Measurements from ENCODE around the gene AKT3. TPM values are rescaled to one million over a fixed set of nuclear protein-coding genes. Genes with fewer than 3 reads are reported as not detected.

The AKT3 gene
- 10 to 100 TPM; 13.6 to 31.2 TPM for total RNA-seq

GRCh38 chr1:243850202-243850451 is at the start of gene AKT3:
Gene AKT3 (minus strand): TSS chr1:243850243. CDS start chr1:243843170, 7,073 bp downstream.
- Histone ChIP-seq H3K27me3 (no peaks in the 10 kb centered on the region), H3K4me3 (peak within 1 kb of the TSS; percentile 74 to 99), H3K4me1 (peaks cover 0 to 7% of the 10 kb centered on the region in 2 donors), H3K27ac (peak within 1 kb of the TSS; percentile 95 to 98), H3K36me3 (no peaks in the 10 kb centered on the region), H3K9me3 (no peaks in the 10 kb centered on the region)
- no peak for TF ChIP-seq CTCF (IDR thresholded peaks at IDR 0.05)
- peak; percentile 84 for DNase-seq (ENCODE audit: low spot score)

- H3K4me1 ChIP-seq: no peaks in the 10 kb centered on the region
- no peak overlapping the region for H3K27ac ChIP-seq
- no peaks in the 10 kb centered on the region for H3K9me3 ChIP-seq
- no peak overlapping the region for H3K4me3 ChIP-seq
- no peaks in the 10 kb centered on the region for H3K36me3 ChIP-seq
- DNase-seq (ENCODE audit: low spot score): no peak
- no peaks in the 10 kb centered on the region for H3K27me3 ChIP-seq
- TF ChIP-seq CTCF (IDR thresholded peaks at IDR 0.05): no peak
Measured at GRCh38 chr1:243898278-243898677, 48.2 kb upstream of the AKT3 start.

GRCh38 chr1:243896313-243896712 is 46.3 kb upstream of the AKT3 start:
- no peaks in the 10 kb centered on the region for H3K36me3 ChIP-seq
- no peaks in the 10 kb centered on the region for H3K27me3 ChIP-seq
- no peak overlapping the region for H3K27ac ChIP-seq
- no peaks in the 10 kb centered on the region for H3K9me3 ChIP-seq
- no peak overlapping the region for H3K4me3 ChIP-seq
- H3K4me1 ChIP-seq: no peaks in the 10 kb centered on the region
- TF ChIP-seq CTCF (IDR thresholded peaks at IDR 0.05): no peak
- DNase-seq (ENCODE audit: low spot score): no peak

- DNase-seq (ENCODE audit: low spot score): no peak
- no peak for TF ChIP-seq CTCF (IDR thresholded peaks at IDR 0.05)
- H3K36me3 ChIP-seq: no peaks in the 10 kb centered on the region
- no peaks in the 10 kb centered on the region for H3K4me1 ChIP-seq
- no peaks in the 10 kb centered on the region for H3K27me3 ChIP-seq
- no peak overlapping the region for H3K27ac ChIP-seq
- no peak overlapping the region for H3K4me3 ChIP-seq
- no peaks in the 10 kb centered on the region for H3K9me3 ChIP-seq
Measured at GRCh38 chr1:243892456-243892855, 42.4 kb upstream of the AKT3 start.

- Histone ChIP-seq H3K4me1 (no peaks in the 10 kb centered on the region), H3K27me3 (no peaks in the 10 kb centered on the region), H3K4me3 (no peak overlapping the region), H3K36me3 (no peaks in the 10 kb centered on the region), H3K27ac (no peak overlapping the region), H3K9me3 (no peaks in the 10 kb centered on the region)
- TF ChIP-seq CTCF (IDR thresholded peaks at IDR 0.05): no peak
- DNase-seq (ENCODE audit: low spot score): no peak
Measured at GRCh38 chr1:243890576-243890975, 40.5 kb upstream of the AKT3 start.

- no peak for DNase-seq (ENCODE audit: low spot score)
Measured at GRCh38 chr1:243885806-243886205, 35.8 kb upstream of the AKT3 start.

More at GRCh38 chr1:243885806-243886205, 35.8 kb upstream of the AKT3 start:
- no peaks in the 10 kb centered on the region for H3K9me3 ChIP-seq
- H3K4me3 ChIP-seq: no peak overlapping the region
- H3K27me3 ChIP-seq: no peaks in the 10 kb centered on the region
- H3K4me1 ChIP-seq: no peaks in the 10 kb centered on the region
- no peak overlapping the region for H3K27ac ChIP-seq
- no peaks in the 10 kb centered on the region for H3K36me3 ChIP-seq
- no peak for TF ChIP-seq CTCF (IDR thresholded peaks at IDR 0.05)

Data from right atrium auricular region (tissue), 2 donors.